NCI-H2227 treated with DMSO at 0.1 percent for 48 hours (cell line): ENCODE measurements around the gene NBAS.

Experiments used
- DNase-seq: peaks from one replicate; lab custom pipeline; 2025; lab: John Stamatoyannopoulos, UW

The NBAS gene

DNA sequence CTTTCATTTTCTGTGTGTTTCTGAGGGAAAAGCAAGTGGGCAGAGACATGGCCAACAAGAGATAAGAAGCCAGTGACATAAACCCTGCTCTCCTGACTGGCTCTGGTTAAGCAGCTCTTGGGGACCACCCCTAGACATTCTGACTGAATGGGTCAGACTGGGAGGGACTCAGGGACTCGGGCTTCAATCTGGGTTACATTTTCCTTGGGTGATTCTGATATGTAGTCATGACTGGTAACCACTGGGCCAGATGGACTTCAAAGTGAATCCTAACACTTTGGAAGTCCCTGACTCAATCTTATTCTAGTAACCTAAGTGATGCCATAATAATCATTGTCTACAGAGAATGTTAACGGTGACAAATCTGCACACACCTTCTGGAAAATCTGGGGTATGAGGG lies 397.8 kb downstream of the NBAS start:
- no peak for DNase-seq

- no peak for DNase-seq
Measured at GRCh38 chr2:15162620-15163019, 398.5 kb downstream of the NBAS start.

DNA sequence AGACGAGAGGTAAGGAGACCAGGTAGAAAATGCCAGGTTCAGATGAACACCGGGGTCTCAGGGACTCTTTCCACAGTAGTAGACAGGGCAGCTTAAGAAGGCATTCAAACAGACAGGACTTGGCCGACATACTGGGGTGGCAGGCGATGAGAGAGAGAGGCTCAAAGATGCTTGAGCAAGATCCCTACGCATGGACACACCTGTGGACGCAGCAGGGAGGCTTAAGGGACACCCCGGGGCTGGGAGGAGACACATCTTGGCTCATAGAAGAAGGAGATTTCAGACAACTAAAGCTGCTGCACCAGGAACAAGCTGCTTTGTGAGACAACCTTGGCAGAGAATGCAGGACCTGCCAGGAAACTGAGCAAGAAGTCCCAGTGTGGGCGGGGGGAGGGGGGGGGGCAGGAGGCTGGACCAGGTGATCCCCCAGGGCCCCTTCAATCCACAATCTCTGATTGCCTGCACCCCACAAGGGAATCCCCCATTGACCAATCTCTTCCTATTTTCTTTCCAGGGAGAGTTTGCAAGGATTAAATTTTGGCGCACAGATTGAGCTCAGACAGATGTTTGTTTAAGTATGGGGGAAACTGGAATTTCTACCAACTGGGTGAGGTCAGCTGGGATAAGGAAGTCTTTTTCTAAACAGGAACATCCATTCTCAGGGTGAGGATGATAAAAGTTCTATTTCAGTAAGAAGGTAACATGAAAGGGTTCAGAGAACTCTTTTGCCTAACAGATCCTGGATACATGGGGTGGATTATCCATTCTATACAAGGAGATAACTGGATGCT lies 400.7 kb downstream of the NBAS start:
- DNase-seq, result no peak

DNA sequence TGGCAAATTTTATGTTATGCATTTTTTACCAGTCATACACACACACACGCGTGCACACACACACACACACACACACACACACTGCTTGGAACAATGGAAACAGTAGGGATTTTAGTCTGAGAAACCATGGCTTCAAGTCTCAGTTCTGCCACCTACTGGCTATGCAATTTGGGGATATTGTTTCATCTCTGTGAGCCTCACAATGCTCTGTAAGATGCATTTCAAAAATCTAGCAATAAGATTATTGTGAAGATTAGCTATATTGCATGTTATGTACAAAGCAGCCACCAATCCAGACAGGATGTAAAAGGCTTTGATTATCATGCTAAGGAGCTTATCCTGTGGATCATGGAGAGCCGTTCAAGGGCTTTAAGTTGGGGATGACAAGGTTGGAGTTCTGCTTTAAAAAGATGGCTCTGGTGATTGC lies 401.4 kb downstream of the NBAS start:
- peak; percentile 31 for DNase-seq

GRCh38 chr2:15159206-15159605 lies 401.9 kb downstream of the NBAS start:
- DNase-seq, result no peak

DNA sequence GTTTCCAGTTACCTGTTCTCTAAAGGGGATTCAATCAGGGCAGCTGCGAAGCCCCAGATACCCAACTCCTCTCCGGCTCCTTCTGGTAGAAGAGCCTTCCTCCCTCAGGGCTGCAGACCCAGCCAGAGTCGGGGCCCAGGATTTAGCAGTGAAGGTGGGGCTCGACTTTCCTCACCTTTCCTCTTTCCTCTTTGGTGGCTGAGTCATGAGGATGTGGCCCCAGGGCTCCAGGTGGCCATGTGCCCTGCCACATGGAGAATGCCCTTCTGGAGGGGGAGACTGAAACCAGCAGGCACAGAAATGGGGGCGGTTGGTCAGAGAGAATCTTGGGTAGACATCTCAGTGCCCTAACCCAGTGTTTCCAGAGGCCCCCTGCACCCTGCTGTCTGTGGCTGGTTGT lies 402.6 kb downstream of the NBAS start:
- no peak for DNase-seq

- DNase-seq, result peak; percentile 29
Measured at GRCh38 chr2:15158100-15158499, 403.0 kb downstream of the NBAS start.

DNA sequence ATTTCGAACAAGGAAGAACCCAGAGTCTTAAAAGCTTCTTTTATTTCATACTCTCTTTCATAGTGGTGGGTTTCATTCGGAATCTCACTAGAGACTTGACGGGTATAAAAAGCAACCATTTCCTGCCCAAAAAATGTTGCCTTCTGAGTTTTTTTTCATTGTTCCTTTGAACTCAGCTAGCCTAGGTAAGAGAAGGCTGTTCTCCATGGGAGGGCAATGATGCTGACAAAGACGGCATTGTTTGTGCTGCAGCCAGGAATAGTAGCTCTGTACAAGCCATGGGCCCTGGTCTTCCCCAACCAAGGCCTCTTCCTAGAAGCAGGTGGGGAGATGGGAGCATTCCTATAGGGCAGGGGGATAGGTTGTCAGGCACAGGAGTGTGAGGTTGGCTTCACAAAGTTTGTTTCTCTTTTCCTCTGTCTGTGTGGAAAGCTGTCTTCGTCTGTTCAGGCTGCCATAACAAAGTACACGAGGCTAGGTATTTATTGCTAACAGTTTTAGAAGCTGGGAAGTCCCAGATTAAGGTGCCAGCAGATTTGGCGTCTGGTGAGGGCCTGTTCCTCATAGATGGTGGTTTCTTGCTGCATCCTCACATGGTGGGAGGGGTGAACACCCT lies 405.1 kb downstream of the NBAS start:
- no peak for DNase-seq

DNA sequence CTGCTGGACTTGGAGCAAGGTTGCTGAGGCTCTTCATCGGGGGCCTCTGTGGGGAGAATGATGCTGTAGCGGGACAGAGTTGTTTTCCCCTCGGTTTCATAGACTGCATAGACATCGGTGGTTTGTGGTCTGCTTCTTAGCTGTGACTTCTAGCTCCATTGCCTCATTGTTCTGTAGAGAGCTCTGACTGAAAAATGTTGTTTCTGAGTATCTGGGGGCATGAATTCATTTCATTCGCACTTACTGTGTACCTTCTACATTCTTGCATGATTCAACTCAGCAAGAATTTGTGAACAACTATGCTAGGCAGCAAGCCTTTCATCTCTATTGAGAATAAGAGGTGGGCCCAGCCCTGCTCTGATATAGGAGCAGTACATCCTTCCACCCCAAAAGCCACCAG lies 406.8 kb downstream of the NBAS start:
- no peak for DNase-seq

DNA sequence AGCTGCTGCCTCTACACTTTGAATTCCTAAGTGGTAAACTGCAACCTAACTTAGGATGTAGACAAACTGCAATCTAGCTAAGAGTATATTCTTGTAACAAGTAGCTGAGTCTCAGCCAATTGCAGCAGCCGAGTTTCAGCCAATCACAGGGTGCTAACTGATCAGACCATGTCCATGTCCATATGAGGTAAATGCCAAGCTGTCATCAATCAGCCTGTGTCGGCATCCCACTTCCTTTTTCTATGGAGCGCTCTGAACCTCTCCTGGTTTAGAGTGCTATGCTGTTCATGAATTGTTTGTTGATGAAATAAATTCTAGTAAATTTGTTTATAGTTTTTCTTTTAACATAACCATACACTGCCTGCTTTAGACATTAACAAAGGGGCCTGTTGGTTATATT lies 408.8 kb downstream of the NBAS start:
- DNase-seq, result no peak

DNA sequence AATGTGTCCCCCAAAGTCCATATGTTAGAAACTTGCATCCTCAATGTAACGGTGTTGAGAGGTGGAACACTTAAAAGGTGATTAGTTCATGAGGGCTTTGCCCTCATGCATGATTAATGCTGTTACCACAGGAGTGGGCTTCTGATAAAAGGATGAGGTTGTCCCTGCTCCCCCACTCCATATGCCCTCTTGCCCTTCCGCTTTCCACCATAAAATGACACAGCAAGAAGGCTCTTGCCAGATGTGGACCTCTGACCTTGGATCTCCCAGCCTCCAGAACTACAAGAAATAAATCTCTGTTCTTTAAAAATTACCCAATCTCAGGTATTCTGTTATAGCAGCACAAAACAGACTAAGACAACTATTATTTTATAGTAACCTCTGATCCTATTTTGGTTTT lies 412.1 kb downstream of the NBAS start:
- no peak for DNase-seq

GRCh38 chr2:15147591-15147990 lies 413.5 kb downstream of the NBAS start:
- no peak for DNase-seq

DNA sequence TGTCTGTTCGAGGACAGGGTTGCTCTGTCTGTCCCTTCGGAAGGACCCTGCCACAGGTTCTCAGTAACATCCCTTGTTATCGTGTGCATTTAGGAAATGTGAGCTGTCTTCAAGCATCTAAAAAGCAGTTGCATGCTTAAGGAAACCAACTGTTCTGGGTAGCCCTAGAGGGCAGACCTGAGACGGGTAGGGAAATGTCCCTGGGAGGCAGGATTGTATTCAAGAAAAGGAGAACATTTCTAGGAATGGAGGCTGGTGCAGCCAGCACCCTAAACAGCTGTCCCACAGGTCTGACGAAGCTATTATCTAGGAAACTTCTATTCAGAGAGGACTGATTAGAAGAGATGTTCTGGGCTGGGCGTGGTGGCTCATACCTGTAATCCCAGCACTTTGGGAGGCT lies 414.2 kb downstream of the NBAS start:
- no peak for DNase-seq

GRCh38 chr2:15145919-15146318 lies 415.2 kb downstream of the NBAS start:
- DNase-seq, result no peak

GRCh38 chr2:15145046-15145817 lies 415.9 kb downstream of the NBAS start:
- DNase-seq, result no peak

GRCh38 chr2:15142069-15142689 lies 419.0 kb downstream of the NBAS start:
- no peak for DNase-seq

DNA sequence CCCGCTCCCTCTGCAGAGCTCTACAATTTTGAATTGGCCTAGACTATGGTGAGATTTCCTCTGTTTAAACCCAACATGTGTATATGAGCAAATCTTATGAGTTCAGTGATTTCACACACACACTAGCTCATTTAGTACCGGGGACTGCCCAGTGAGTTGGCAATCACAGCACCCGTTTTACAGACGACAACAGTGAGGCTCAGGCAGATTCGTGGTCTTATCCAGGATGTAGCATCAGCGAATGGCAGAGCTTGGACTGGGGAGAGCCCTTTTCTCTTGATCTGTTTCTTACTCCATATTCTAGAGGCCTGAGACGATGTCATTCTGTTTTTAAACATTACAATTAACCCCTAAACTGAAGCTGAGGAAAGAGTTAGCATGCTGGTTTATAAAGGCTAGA lies 419.9 kb downstream of the NBAS start:
- DNase-seq, result no peak

- no peak for DNase-seq
Measured at GRCh38 chr2:15136639-15137038, 424.5 kb downstream of the NBAS start.

DNA sequence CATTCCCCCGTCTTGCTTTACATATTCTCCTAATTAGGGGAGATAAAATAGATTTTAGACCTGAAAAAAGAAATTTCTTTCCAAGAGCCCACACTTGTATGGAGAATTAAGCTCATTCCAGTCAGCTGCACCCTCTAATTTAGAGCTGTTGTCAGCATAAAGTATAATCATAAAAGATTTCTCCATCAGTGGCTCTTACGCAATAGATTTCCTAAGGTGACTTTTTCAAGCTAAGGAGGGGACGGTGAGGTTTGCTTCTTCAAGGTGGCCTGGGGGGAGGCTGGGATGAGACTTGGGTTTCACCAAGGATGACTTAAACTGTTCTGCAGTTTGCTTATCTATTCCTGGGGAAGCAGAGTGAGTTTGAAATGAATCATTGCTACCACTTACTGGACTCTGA lies 426.2 kb downstream of the NBAS start:
- no peak for DNase-seq

DNA sequence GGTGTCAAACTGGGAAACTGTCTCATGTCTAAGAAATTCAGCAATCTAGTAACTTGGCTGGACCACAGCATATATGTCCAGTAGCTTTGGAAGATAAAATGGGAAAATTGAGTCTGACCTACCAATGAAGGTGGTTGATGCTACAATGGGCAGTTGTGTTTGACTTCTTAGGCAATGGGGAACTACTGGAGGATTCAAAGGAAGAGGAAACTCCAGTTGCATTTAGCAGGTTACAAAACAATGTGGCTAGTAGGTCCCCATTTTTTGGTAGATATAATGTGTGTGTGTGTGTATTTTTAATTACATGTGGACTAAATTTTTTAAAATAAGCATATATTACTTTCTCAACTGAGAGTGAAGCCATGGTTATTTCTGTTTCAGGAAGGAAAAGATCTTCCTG lies 427.7 kb downstream of the NBAS start:
- no peak for DNase-seq

DNA sequence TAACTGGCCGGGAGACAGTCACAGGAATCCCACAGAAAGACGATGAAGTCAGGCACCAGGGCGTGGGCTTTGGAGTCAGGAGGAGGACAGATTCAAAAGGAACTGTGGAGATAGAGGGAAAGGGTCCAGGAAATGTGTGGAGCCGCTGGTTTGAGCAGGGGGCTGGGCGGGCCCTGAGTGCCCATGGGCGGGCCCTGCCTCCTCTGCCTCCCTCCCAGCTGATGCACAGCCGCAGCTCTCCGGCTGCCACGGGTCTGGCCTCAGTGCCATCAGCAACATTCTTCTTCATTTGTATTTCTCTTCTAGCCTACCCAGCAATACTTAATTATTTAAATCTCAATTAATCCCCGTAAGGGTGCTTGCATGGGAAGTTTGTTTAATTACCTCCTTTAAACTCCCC lies 432.3 kb downstream of the NBAS start:
- no peak for DNase-seq

- peak; percentile 5 for DNase-seq
Measured at GRCh38 chr2:15127876-15128275, 433.3 kb downstream of the NBAS start.

GRCh38 chr2:15127301-15127700 lies 433.8 kb downstream of the NBAS start:
- peak; percentile 28 for DNase-seq
